Loucy (cell line): ENCODE data around the gene SRM.

Experiments
- H2AFZ ChIP-seq: fragments of 200-600 bp; sonication (generic); 2 replicates; pipeline ENCODE4 v1.6.0; 2016; ENCODE audit warnings: antibody characterized with exemption, mild to moderate bottlenecking, low read length, moderate library complexity
- H3F3A ChIP-seq: fragments of 200-600 bp; 2 replicates; pipeline ENCODE4 v1.6.0; 2016; ENCODE audit warnings: antibody characterized with exemption, low read depth, mild to moderate bottlenecking
- H3K27me3 ChIP-seq: fragments of 200-600 bp; sonication (generic); 2 replicates; pipeline ENCODE4 v1.6.1; 2014; ENCODE audit warnings: low read length, mild to moderate bottlenecking; ENCODE audit not compliant: insufficient read depth, poor library complexity, severe bottlenecking
- H3K36me3 ChIP-seq: fragments of 200-600 bp; sonication (generic); 2 replicates; pipeline ENCODE4 v1.6.1; 2016; ENCODE audit warnings: low read length; ENCODE audit not compliant: insufficient read depth
- H3K4me1 ChIP-seq: fragments of 200-600 bp; sonication (generic); 2 replicates; pipeline ENCODE4 v1.5.1; 2014; ENCODE audit warnings: low read length, mild to moderate bottlenecking; ENCODE audit not compliant: insufficient read depth, poor library complexity, severe bottlenecking
- H3K4me2 ChIP-seq: fragments of 200-600 bp; sonication (generic); 2 replicates; pipeline ENCODE4 v1.6.0; 2014; ENCODE audit warnings: antibody characterized with exemption, low read length, low read depth, mild to moderate bottlenecking; ENCODE audit not compliant: poor library complexity, severe bottlenecking
- H3K4me3 ChIP-seq: fragments of 200-600 bp; sonication (generic); 2 replicates; pipeline ENCODE4 v1.5.1; 2014; ENCODE audit warnings: low read length, mild to moderate bottlenecking, mixed read lengths; ENCODE audit not compliant: poor library complexity, severe bottlenecking
- H3K79me2 ChIP-seq: fragments of 200-600 bp; sonication (generic); 2 replicates; pipeline ENCODE4 v1.6.1; 2014; ENCODE audit warnings: low read length; ENCODE audit not compliant: insufficient read depth
- H3K9ac ChIP-seq: fragments of 200-600 bp; sonication (generic); 2 replicates; pipeline ENCODE4 v1.6.0; 2014; ENCODE audit warnings: mild to moderate bottlenecking, low read depth, low read length, moderate library complexity; ENCODE audit not compliant: poor library complexity, severe bottlenecking
- H3K9me2 ChIP-seq: fragments of 200-600 bp; sonication (generic); replicated peaks from 2 replicates; pipeline ENCODE4 v1.6.1; 2016; ENCODE audit warnings: low read depth, low read length, mixed read lengths
- H3K9me3 ChIP-seq: fragments of 200-600 bp; sonication (generic); 2 replicates; pipeline ENCODE4 v1.6.1; 2014; ENCODE audit warnings: mild to moderate bottlenecking, antibody characterized with exemption, low read length, low read depth; ENCODE audit not compliant: insufficient read depth
- H4K20me1 ChIP-seq: fragments of 200-600 bp; sonication (generic); 2 replicates; pipeline ENCODE4 v1.6.0; 2014; ENCODE audit warnings: antibody characterized with exemption, low read length, mild to moderate bottlenecking; ENCODE audit not compliant: insufficient read depth, poor library complexity, severe bottlenecking
- EZH2phosphoT487 ChIP-seq: fragments of 200-600 bp; IDR thresholded peaks from 2 replicates; pipeline ENCODE4 v1.6.1; 2018; ENCODE audit warnings: antibody characterized with exemption, mild to moderate bottlenecking, moderate library complexity, borderline replicate concordance
- TF ChIP-seq, protein P1 (sequence below): fragments of 200-600 bp; sonication (generic); conservative IDR thresholded peaks from 2 replicates; pipeline ENCODE4 v1.5.1; 2014; ENCODE audit warnings: mild to moderate bottlenecking, antibody characterized with exemption, low read length

SRM gene

DNA sequence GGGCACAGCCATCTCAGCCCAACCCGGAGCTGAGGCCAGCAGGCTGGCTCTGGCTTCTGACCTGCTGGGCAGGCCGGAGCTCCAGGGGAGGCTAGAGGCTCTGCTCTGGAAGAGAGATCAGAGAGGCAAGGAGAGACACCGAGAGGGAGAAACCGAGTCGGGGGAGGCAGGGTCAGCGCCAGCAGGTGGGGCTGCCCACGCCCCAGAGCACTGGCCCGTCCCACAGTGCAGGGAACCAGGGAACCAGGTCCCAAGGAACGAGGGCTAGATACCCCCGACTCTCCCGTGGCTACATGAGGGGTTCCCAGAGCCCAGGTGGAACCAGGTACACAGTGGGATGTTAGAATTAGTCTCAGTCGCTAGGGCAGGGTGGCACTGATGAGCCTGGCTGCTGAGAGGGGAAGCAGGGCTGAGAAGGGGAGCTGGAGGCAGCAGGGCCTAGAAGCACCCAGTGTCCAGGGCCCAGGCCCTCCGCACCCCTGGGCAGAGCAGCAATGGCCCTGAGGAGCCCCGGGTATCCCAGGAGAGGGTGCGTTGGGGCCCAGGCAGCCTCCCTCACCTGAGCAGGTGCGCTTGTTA, 14.9 kb downstream of the SRM start:
- Histone ChIP-seq H3K4me2 (no peak overlapping the region), H3K79me2 (no peaks in the 10 kb centered on the region), H3K9me3 (no peaks in the 10 kb centered on the region), H4K20me1 (no peaks in the 10 kb centered on the region), H3K27me3 (no peaks in the 10 kb centered on the region), H3K9ac (no peak overlapping the region), H2AFZ (no peak overlapping the region), H3K36me3 (no peaks in the 10 kb centered on the region), H3K4me1 (no peaks in the 10 kb centered on the region), H3F3A (no peaks in the 10 kb centered on the region), H3K9me2 (no peaks in the 10 kb centered on the region), H3K4me3 (no peak overlapping the region)
- TF ChIP-seq EZH2phosphoT487, result no peak
- TF ChIP-seq, protein P1, sequence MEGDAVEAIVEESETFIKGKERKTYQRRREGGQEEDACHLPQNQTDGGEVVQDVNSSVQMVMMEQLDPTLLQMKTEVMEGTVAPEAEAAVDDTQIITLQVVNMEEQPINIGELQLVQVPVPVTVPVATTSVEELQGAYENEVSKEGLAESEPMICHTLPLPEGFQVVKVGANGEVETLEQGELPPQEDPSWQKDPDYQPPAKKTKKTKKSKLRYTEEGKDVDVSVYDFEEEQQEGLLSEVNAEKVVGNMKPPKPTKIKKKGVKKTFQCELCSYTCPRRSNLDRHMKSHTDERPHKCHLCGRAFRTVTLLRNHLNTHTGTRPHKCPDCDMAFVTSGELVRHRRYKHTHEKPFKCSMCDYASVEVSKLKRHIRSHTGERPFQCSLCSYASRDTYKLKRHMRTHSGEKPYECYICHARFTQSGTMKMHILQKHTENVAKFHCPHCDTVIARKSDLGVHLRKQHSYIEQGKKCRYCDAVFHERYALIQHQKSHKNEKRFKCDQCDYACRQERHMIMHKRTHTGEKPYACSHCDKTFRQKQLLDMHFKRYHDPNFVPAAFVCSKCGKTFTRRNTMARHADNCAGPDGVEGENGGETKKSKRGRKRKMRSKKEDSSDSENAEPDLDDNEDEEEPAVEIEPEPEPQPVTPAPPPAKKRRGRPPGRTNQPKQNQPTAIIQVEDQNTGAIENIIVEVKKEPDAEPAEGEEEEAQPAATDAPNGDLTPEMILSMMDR, result no peak

DNA sequence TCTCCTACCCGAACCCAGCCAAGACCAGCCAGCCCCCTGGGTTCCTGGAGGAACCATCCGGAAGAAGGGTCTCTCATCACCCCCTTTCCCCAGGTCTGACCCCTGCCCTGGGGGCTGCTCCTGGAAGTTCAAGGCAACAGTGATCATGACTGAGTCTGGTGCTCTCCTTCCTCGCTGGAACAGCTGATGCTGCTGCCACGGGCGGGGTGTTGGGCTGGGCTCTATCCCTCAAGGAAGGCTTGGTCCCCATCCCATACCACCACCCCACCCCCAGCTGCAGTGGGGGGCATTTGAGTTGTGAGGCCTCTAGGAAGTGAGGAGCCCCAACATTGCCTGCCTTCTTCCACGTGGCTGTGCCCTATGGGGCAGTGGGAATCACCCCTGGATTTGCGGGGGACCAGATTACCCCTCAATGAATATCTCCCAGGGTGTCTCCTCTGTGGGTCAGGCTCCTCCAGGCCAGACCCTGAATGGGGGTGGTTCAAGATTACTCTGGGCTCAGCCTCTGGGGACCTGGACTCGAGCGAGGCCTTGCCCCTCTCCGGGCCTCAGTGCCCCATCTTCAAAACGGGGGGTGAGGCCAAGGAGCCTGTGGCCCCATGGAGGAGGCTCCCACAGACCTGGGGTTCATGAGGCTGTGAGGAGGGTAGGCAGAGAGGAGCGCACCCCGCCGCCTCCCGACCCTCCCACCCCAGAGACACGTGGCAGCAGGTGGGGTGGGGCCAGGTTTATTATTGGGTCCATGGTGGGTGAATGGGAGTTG, 15.6 kb downstream of the SRM start:
- TF ChIP-seq, protein P1, result no peak
- TF ChIP-seq EZH2phosphoT487, result no peak
- Histone ChIP-seq H4K20me1 (no peaks in the 10 kb centered on the region), H3K9ac (no peak overlapping the region), H3K4me3 (no peak overlapping the region), H3F3A (no peaks in the 10 kb centered on the region), H3K4me2 (no peak overlapping the region), H3K36me3 (no peaks in the 10 kb centered on the region), H3K4me1 (no peaks in the 10 kb centered on the region), H3K79me2 (no peaks in the 10 kb centered on the region), H3K27me3 (no peaks in the 10 kb centered on the region), H2AFZ (no peak overlapping the region), H3K9me2 (no peaks in the 10 kb centered on the region), H3K9me3 (no peaks in the 10 kb centered on the region)

- no peak overlapping the region for H3K4me2 ChIP-seq
- no peak overlapping the region for H3K4me3 ChIP-seq
- TF ChIP-seq EZH2phosphoT487, result no peak
- TF ChIP-seq, protein P1, result no peak
These were observed 16.6 kb downstream of the SRM start for GRCh38 chr1:11042995-11043874.

More at GRCh38 chr1:11042995-11043874, 16.6 kb downstream of the SRM start:
- Histone ChIP-seq H3F3A (no peaks in the 10 kb centered on the region), H3K9ac (no peak overlapping the region), H4K20me1 (no peaks in the 10 kb centered on the region), H3K36me3 (no peaks in the 10 kb centered on the region), H3K4me1 (no peaks in the 10 kb centered on the region), H3K79me2 (no peaks in the 10 kb centered on the region), H3K9me2 (no peaks in the 10 kb centered on the region), H2AFZ (no peak overlapping the region), H3K27me3 (no peaks in the 10 kb centered on the region), H3K9me3 (no peaks in the 10 kb centered on the region)
